DND-41 (cell line): ENCODE data around the gene PABPN1L.

Source experiments
- ATAC-seq: fragments of 200-7000 bp; cut with Tn5 transposase; 3 replicates; pipeline ENCODE4 v1.9.1; 2021; ENCODE audit warnings: low read depth; ENCODE audit not compliant: insufficient read depth
- DNase-seq: peaks from one replicate; pipeline ENCODE4 v3.0.0-alpha.2; 2020
- H2AFZ ChIP-seq: 2 replicates; pipeline ENCODE4 v1.6.0; 2012; ENCODE audit warnings: low read depth, low read length
- H3K27ac ChIP-seq: 2 replicates; pipeline ENCODE4 v1.5.1; 2012; ENCODE audit warnings: low read length, inconsistent platforms
- H3K27me3 ChIP-seq: fragments of 200-600 bp; sonication (generic); 2 replicates; pipeline ENCODE4 v1.6.0; 2012; ENCODE audit warnings: low read length, mild to moderate bottlenecking, inconsistent platforms; ENCODE audit not compliant: insufficient read depth, poor library complexity
- H3K36me3 ChIP-seq: 2 replicates; pipeline ENCODE4 v1.5.1; 2012; ENCODE audit warnings: low read length, inconsistent platforms; ENCODE audit not compliant: insufficient read depth
- H3K4me1 ChIP-seq: 2 replicates; pipeline ENCODE4 v1.5.1; 2012; ENCODE audit warnings: mild to moderate bottlenecking, low read length; ENCODE audit not compliant: insufficient read depth
- H3K4me2 ChIP-seq: 2 replicates; pipeline ENCODE4 v1.6.0; 2012; ENCODE audit warnings: mild to moderate bottlenecking, moderate library complexity, low read length, inconsistent platforms; ENCODE audit not compliant: insufficient read depth
- H3K4me3 ChIP-seq, 2 experiments: fragments of 200-600 bp in 1 of 2; shearing (Covaris generic) in 1 of 2; 2 replicates each; pipeline ENCODE4 v1.5.1; 2012 to 2016; ENCODE audit warnings: inconsistent platforms in 2 of 2, low read length in 2 of 2, mild to moderate bottlenecking in 2 of 2, low read depth in 1 of 2, moderate library complexity in 1 of 2
- H3K79me2 ChIP-seq: 2 replicates; pipeline ENCODE4 v1.6.0; 2012; ENCODE audit warnings: low read length, inconsistent platforms; ENCODE audit not compliant: insufficient read depth
- H3K9ac ChIP-seq: 2 replicates; pipeline ENCODE4 v1.6.0; 2012; ENCODE audit warnings: low read depth, mild to moderate bottlenecking, inconsistent platforms, low read length, moderate library complexity
- H3K9me3 ChIP-seq: 2 replicates; pipeline ENCODE4 v1.5.1; 2012; ENCODE audit warnings: low read length, moderate library complexity, mild to moderate bottlenecking, inconsistent platforms; ENCODE audit not compliant: insufficient read depth, severe bottlenecking
- H4K20me1 ChIP-seq: 2 replicates; pipeline ENCODE4 v1.6.0; 2012; ENCODE audit warnings: low read length; ENCODE audit not compliant: insufficient read depth
- EZH2 ChIP-seq: IDR thresholded peaks from 3 replicates; pipeline ENCODE4 v1.6.1; 2012; ENCODE audit warnings: borderline replicate concordance, low read depth, mild to moderate bottlenecking, moderate library complexity, low read length, inconsistent platforms; ENCODE audit not compliant: severe bottlenecking
- TF ChIP-seq, protein P1 (sequence below): IDR thresholded peaks from 2 replicates; pipeline ENCODE4 v1.5.1; 2012; ENCODE audit warnings: borderline replicate concordance, low read length, moderate library complexity, mild to moderate bottlenecking; ENCODE audit not compliant: poor library complexity, severe bottlenecking; ENCODE audit errors: extremely low read depth

The PABPN1L gene

DNA sequence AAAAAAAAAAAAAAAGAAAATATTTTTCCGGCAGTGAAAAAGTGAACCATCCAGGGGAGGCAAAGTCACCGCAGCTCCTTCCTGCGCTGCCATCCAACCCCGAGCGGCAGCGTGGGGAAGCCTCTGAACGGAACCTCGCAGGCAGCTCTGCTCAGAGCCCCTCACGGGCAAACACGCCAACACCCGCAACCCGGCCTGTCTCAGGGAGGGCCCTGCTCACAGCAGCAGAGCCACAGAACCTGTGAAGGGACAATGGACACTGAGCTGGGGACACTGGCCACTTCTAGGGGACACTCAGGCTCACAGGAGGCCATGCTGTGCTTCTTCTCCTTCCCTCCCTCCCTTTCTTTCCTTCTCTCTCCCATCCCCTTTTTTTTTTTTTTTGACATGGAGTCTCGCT is 33.4 kb downstream of the PABPN1L start:
- Histone ChIP-seq H3K27me3 (no peaks in the 10 kb centered on the region), H3K9me3 (no peaks in the 10 kb centered on the region), H3K4me3 (no peak overlapping the region), H4K20me1 (no peaks in the 10 kb centered on the region), H3K4me2 (no peak overlapping the region), H3K9ac (no peak overlapping the region), H3K4me1 (no peaks in the 10 kb centered on the region), H3K79me2 (no peaks in the 10 kb centered on the region), H2AFZ (no peak overlapping the region), H3K27ac (no peak overlapping the region), H3K36me3 (peaks cover 12% of the 10 kb centered on the region; the same call in 1 of the 2 replicates)
- ATAC-seq (no peak), DNase-seq (no peak)
- TF ChIP-seq, protein P1, sequence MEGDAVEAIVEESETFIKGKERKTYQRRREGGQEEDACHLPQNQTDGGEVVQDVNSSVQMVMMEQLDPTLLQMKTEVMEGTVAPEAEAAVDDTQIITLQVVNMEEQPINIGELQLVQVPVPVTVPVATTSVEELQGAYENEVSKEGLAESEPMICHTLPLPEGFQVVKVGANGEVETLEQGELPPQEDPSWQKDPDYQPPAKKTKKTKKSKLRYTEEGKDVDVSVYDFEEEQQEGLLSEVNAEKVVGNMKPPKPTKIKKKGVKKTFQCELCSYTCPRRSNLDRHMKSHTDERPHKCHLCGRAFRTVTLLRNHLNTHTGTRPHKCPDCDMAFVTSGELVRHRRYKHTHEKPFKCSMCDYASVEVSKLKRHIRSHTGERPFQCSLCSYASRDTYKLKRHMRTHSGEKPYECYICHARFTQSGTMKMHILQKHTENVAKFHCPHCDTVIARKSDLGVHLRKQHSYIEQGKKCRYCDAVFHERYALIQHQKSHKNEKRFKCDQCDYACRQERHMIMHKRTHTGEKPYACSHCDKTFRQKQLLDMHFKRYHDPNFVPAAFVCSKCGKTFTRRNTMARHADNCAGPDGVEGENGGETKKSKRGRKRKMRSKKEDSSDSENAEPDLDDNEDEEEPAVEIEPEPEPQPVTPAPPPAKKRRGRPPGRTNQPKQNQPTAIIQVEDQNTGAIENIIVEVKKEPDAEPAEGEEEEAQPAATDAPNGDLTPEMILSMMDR = no peak
- TF ChIP-seq EZH2 = no peak

DNA sequence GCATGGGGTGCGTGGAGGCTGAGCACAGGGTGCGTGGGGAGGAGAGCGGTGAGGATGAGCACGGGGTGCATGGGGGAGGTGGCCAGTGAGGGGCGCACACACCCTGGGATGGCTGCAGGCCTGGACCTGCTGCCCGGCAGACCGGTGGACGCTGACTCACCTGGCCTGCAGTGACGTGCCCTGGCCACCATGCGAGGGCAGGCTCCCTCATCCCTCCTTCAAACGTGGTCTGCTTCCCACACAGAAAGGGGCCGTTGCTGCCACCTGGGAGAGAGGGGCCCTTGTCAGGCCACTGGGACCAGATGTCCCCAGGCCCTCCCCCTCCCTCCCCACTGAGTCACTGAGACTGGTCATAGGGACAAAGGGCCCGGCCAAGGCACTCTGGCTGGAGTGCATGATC is 34.6 kb downstream of the PABPN1L start:
- Histone ChIP-seq H3K9ac (no peak overlapping the region), H3K79me2 (no peaks in the 10 kb centered on the region), H3K4me2 (no peak overlapping the region), H3K27me3 (no peaks in the 10 kb centered on the region), H3K27ac (no peak overlapping the region), H4K20me1 (no peaks in the 10 kb centered on the region), H3K4me1 (no peaks in the 10 kb centered on the region), H2AFZ (no peak overlapping the region), H3K4me3 (no peak overlapping the region), H3K9me3 (no peaks in the 10 kb centered on the region), H3K36me3 (peaks cover 12% of the 10 kb centered on the region; the same call in 1 of the 2 replicates)
- ATAC-seq = no peak
- TF ChIP-seq, protein P1 = no peak
- TF ChIP-seq EZH2 = no peak
- no peak for DNase-seq

DNA sequence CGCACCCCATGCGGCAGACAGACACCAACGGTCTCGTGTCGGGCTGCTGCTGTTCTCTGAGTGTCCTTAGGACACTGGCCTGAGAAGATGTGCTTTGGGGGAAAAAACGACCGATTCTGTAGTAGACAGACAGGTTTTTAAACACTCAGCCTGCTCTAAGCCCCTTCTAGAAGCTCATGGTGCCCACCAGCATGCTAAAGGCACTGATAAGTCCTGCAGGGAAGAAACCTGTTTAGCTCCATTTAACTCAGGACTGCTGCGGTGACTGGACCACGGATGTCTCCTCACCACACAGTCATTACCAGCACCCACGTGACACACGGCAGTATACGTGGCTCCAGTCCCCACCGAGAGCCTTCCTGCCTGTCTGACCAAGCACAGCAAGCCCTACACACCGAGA is 35.7 kb downstream of the PABPN1L start:
- H3K9me3 ChIP-seq = no peaks in the 10 kb centered on the region
- ATAC-seq = no peak

More for the DNA sequence above, 35.7 kb downstream of the PABPN1L start:
- Histone ChIP-seq H3K4me2 (no peak overlapping the region), H3K27me3 (no peaks in the 10 kb centered on the region), H3K4me1 (no peaks in the 10 kb centered on the region), H4K20me1 (no peaks in the 10 kb centered on the region), H2AFZ (no peak overlapping the region), H3K4me3 (no peak overlapping the region), H3K36me3 (peaks cover 10% of the 10 kb centered on the region; the same call in 1 of the 2 replicates), H3K9ac (no peak overlapping the region), H3K27ac (no peak overlapping the region), H3K79me2 (no peaks in the 10 kb centered on the region)
- DNase-seq = no peak
- TF ChIP-seq, protein P1 = no peak
- TF ChIP-seq EZH2 = no peak
